K562 (cell line): ENCODE data around the gene TP53BP1. TPM values are rescaled to one million over a fixed set of nuclear protein-coding genes. Genes with fewer than 3 reads are reported as not detected.

ENCODE experiments used
- ARID3B ChIP-seq: fragments of 250-450 bp; sonication (Bioruptor Pico); IDR thresholded peaks from 2 replicates; pipeline ENCODE4 v1.4.0; 2020; ENCODE audit warnings: borderline replicate concordance
- CLOCK ChIP-seq: fragments of 250-450 bp; sonication (Bioruptor Pico); IDR thresholded peaks from 2 replicates; pipeline ENCODE4 v1.4.0; 2020; ENCODE audit warnings: mild to moderate bottlenecking, moderate library complexity, borderline replicate concordance
- DACH1 ChIP-seq: fragments of 450-650 bp; IDR thresholded peaks from 2 replicates; pipeline ENCODE4 v1.6.1; 2018; ENCODE audit not compliant: partially characterized antibody
- E2F5 ChIP-seq: sonication (generic); formaldehyde crosslinking; IDR thresholded peaks from 2 replicates; pipeline ENCODE4 v1.8.0; 2022; ENCODE audit warnings: mild to moderate bottlenecking, missing genetic modification reagents
- ELF1 ChIP-seq: fragments of 200-800 bp; sonication (Bioruptor generic); IDR thresholded peaks from 2 replicates; pipeline ENCODE4 v1.6.1; 2016; ENCODE audit warnings: missing genetic modification characterization, missing compliant biosample characterization
- EP400 ChIP-seq: fragments of 450-650 bp; IDR thresholded peaks from 2 replicates; pipeline ENCODE4 v1.6.1; 2017; ENCODE audit warnings: antibody characterized with exemption, mild to moderate bottlenecking, moderate library complexity
- HDAC6 ChIP-seq: IDR thresholded peaks from 2 replicates; pipeline ENCODE4 v1.6.1; 2012; ENCODE audit warnings: low read depth, mild to moderate bottlenecking, control low read depth, inconsistent platforms, low read length, moderate library complexity
- MEF2D ChIP-seq: conservative IDR thresholded peaks from 2 replicates; pipeline ENCODE4 v1.6.1; 2016; ENCODE audit warnings: low read depth, missing genetic modification characterization, missing compliant biosample characterization
- MEIS2 ChIP-seq: fragments of 450-650 bp; IDR thresholded peaks from 2 replicates; pipeline ENCODE4 v1.6.1; 2014; ENCODE audit warnings: mild to moderate bottlenecking; ENCODE audit not compliant: partially characterized antibody
- NFIX ChIP-seq: fragments of 250-450 bp; sonication (Bioruptor Pico); IDR thresholded peaks from 2 replicates; pipeline ENCODE4 v1.4.0; 2020; ENCODE audit warnings: low read depth, mild to moderate bottlenecking, moderate library complexity
- NR2F6 ChIP-seq: fragments of 450-650 bp; formaldehyde crosslinking; IDR thresholded peaks from 2 replicates; pipeline ENCODE4 v1.4.0; 2020; ENCODE audit warnings: mild to moderate bottlenecking
- PRPF4 ChIP-seq: fragments of 200-400 bp; formaldehyde crosslinking; IDR thresholded peaks from one replicate; pipeline ENCODE4 v1.6.1; 2017; ENCODE audit warnings: low read length, low read depth, mild to moderate bottlenecking; ENCODE audit not compliant: insufficient read depth, poor library complexity, severe bottlenecking
- PTTG1 ChIP-seq: fragments of 450-650 bp; IDR thresholded peaks from 2 replicates; pipeline ENCODE4 v1.6.1; 2016; ENCODE audit warnings: low read depth, mild to moderate bottlenecking, missing genetic modification characterization, missing compliant biosample characterization
- SIRT6 ChIP-seq: IDR thresholded peaks from one replicate; pipeline ENCODE4 v1.6.1; 2012; ENCODE audit warnings: low read depth, mild to moderate bottlenecking, control low read depth, inconsistent platforms, low read length, moderate library complexity
- SMARCA5 ChIP-seq: fragments of 450-650 bp; IDR thresholded peaks from 2 replicates; pipeline ENCODE4 v1.6.1; 2016
- SNAPC5 ChIP-seq: fragments of 250-450 bp; sonication (Bioruptor Pico); IDR thresholded peaks from 2 replicates; pipeline ENCODE4 v1.8.0; 2021; ENCODE audit warnings: moderate library complexity, mild to moderate bottlenecking, inconsistent platforms
- SPI1 ChIP-seq: IDR thresholded peaks from 2 replicates; pipeline ENCODE4 v1.6.1; 2011; ENCODE audit warnings: low read depth, low read length, control low read depth, borderline replicate concordance
- TCF15 ChIP-seq: fragments of 250-450 bp; sonication (Bioruptor Pico); IDR thresholded peaks from 2 replicates; pipeline ENCODE4 v1.8.0; 2022; ENCODE audit warnings: moderate library complexity, mild to moderate bottlenecking, inconsistent platforms
- THRA ChIP-seq: fragments of 450-650 bp; IDR thresholded peaks from 2 replicates; pipeline ENCODE4 v1.6.1; 2017; ENCODE audit warnings: mild to moderate bottlenecking, moderate library complexity
- TRIM24 ChIP-seq, 2 experiments: fragments of 450-650 bp; IDR thresholded peaks; 2 replicates each; pipeline ENCODE4 v1.6.1; 2016
- ZNF165 ChIP-seq: fragments of 250-450 bp; sonication (Bioruptor Pico); IDR thresholded peaks from 2 replicates; pipeline ENCODE4 v1.4.0; 2020; ENCODE audit warnings: borderline replicate concordance
- ZNF695 ChIP-seq: fragments of 450-650 bp; formaldehyde crosslinking; IDR thresholded peaks from 2 replicates; pipeline ENCODE4 v1.4.0; 2020; ENCODE audit warnings: mild to moderate bottlenecking, moderate library complexity
- ZNF766 ChIP-seq: fragments of 200-800 bp; sonication (Bioruptor generic); conservative IDR thresholded peaks from 2 replicates; pipeline ENCODE4 v1.6.1; 2016; ENCODE audit warnings: missing genetic modification characterization, missing compliant biosample characterization
- polyA plus RNA-seq, 8 experiments: library from polyadenylated mRNA; depleted of rRNA in 4 of 8; stranded (reverse) in 5 of 8; unstranded in 3 of 8; fragments of >200 nt; fragmentation: Nextera tagmentation in 2 of 8; fragmentation: Illumina TruSeq in 1 of 8; extraction: Ambion mirVana in 2 of 8; extraction: Trizol in 1 of 8; gene quantifications; 2 replicates each; pipeline versions ENCODE4 v1.2.1 to v1.2.3, GENCODE V29; 2011 to 2014; ENCODE audit warnings: inconsistent platforms in 1 of 8, missing spikeins in 1 of 8
- total RNA-seq, 7 experiments: library from RNA; depleted of rRNA in 6 of 7; stranded (reverse); fragments of >200 nt in 6 of 7; fragmentation: Illumina TruSeq in 2 of 7; extraction: Trizol in 2 of 7; gene quantifications; 2 replicates each; pipeline versions ENCODE4 v1.2.1 to v1.2.3, GENCODE V29; 2011 to 2021; ENCODE audit warnings: low replicate concordance in 1 of 7

Gene TP53BP1
- total and polyA plus RNA-seq, 9 of the 15 experiments (the other 6 are each of a cell fraction or from before 2014, with no cell fraction given): 5.7 to 63.3 (median 30.9) TPM

- TF ChIP-seq SPI1 (no peak), ELF1 (tag) (no peak), ZNF695 (no peak), NFIX (no peak), PRPF4 (no peak), SMARCA5 (no peak), EP400 (peak; percentile 86), E2F5 (CRISPR knock-in tag) (no peak), TCF15 (CRISPR knock-in tag) (no peak), ZNF766 (CRISPR knock-in tag) (0 out of 2 replicates have a peak, but pooled peaks have one; percentile 33), NR2F6 (CRISPR knock-in tag) (no peak), HDAC6 (no peak), SNAPC5 (CRISPR knock-in tag) (no peak), PTTG1 (tag) (no peak), SIRT6 (no peak), DACH1 (peak; percentile 65), THRA (peak; percentile 53; the same call in 1 of the 2 replicates), TRIM24 (IDR thresholded peaks at IDR 0.05) (peak; percentile 53 to 77; a peak in 3 of 4 replicates), MEIS2 (no peak), CLOCK (CRISPR knock-in tag) (no peak), ARID3B (CRISPR knock-in tag) (no peak), ZNF165 (CRISPR knock-in tag) (no peak), MEF2D (tag) (no peak)
Measured at GRCh38 chr15:43440721-43441281, 52.2 kb downstream of the TP53BP1 start (continued).
